Measurements from ENCODE around the gene REP15. TPM values are rescaled to one million over a fixed set of nuclear protein-coding genes. Genes with fewer than 3 reads are reported as not detected.
"Not testable (repeated sequence)": the region's sequence is repeated elsewhere in the genome, so short reads cannot be mapped to it uniquely, and the experiment has no call there.

Gene REP15
- polyA plus RNA-seq, 1 of the 3 experiments (the other 2 are of a cell fraction), result 0.84 TPM

GRCh38 chr12:27733791-27734190 lies 37.5 kb downstream of the REP15 start:
- H3K4me1 ChIP-seq (ENCODE audit: control insufficient read depth in 1 of 2, insufficient read depth in 2 of 2, low read depth in 1 of 2, low read length in 1 of 2), result peaks cover 0 to 7% of the 10 kb centered on the region in 2 experiments; a peak in 2 of 4 replicates
- no peak for DNase-seq
- no peak overlapping the region for H3K27ac ChIP-seq (ENCODE audit: low read depth in 2 of 2, low read length in 1 of 2)
- no peaks in the 10 kb centered on the region for H4K20me1 ChIP-seq (ENCODE audit: insufficient read depth)
- no peaks in the 10 kb centered on the region for H3K9me3 ChIP-seq
- peaks cover 52 to 64% of the 10 kb centered on the region in 2 experiments for H3K36me3 ChIP-seq (replicated peaks in 1 of 2; ENCODE audit: control insufficient read depth in 1 of 2, insufficient read depth in 2 of 2, low read length in 1 of 2)
- no peak overlapping the region for H3K4me2 ChIP-seq
- no peak overlapping the region for H2AFZ ChIP-seq (ENCODE audit: low read depth)
- H3K4me3 ChIP-seq (ENCODE audit: low read depth in 2 of 2, low read length in 1 of 2), result no peak overlapping the region
- peaks cover 11% of the 10 kb centered on the region; the same call in 1 of the 2 replicates for H3K79me2 ChIP-seq (ENCODE audit: insufficient read depth)
- TF ChIP-seq USF1 (IDR thresholded peaks at IDR 0.05; ENCODE audit: borderline replicate concordance, low read depth) (no peak), SIN3A (IDR thresholded peaks at IDR 0.05; ENCODE audit: borderline replicate concordance, low read depth, low read length) (no peak), FOXM1 (IDR thresholded peaks at IDR 0.05; ENCODE audit: low read depth) (no peak), TCF12 (IDR thresholded peaks at IDR 0.05) (no peak), EP300 (IDR thresholded peaks at IDR 0.05; ENCODE audit: borderline replicate concordance in 1 of 2, low read depth in 1 of 2, low read length in 1 of 2) (no peak), USF2 (IDR thresholded peaks at IDR 0.05; ENCODE audit: borderline replicate concordance, low read depth, low read length) (no peak), NFIC (IDR thresholded peaks at IDR 0.05; ENCODE audit: borderline replicate concordance) (no peak), TEAD4 (IDR thresholded peaks at IDR 0.05; ENCODE audit: borderline replicate concordance, insufficient read depth) (no peak), FOXJ3 (CRISPR knock-in tag; IDR thresholded peaks at IDR 0.05) (no peak)
- WGBS (ENCODE audit: low lambda C conversion rate), result 98% methylated on average over 1 of the region's 1 CpG
- H3K9me2 ChIP-seq, result no peaks in the 10 kb centered on the region
- H3F3A ChIP-seq (replicated peaks; ENCODE audit: insufficient read depth), result peaks cover 5% of the 10 kb centered on the region
- H3K9ac ChIP-seq, result no peak overlapping the region
- CTCF ChIA-PET, result interaction anchor here (0.6 to 10.9 kb wide), 28 partner anchors 8 to 1139 kb away, joined by 3 to 92 read pairs (median 3); no protein-coding TSS in a partner anchor
- no peaks in the 10 kb centered on the region for H3K27me3 ChIP-seq (ENCODE audit: insufficient read depth)
- POLR2A ChIA-PET, result no interaction called here

GRCh38 chr12:27734321-27734720 lies 38.1 kb downstream of the REP15 start:
- DNase-seq; H4K20me1 ChIP-seq (ENCODE audit: insufficient read depth); H3K9me2 ChIP-seq; H3K27me3 ChIP-seq (ENCODE audit: insufficient read depth); H2AFZ ChIP-seq (ENCODE audit: low read depth); H3K9me3 ChIP-seq; POLR2A ChIA-PET; H3K9ac ChIP-seq; H3K4me3 ChIP-seq (ENCODE audit: low read depth in 2 of 2, low read length in 1 of 2); H3K4me1 ChIP-seq (ENCODE audit: control insufficient read depth in 1 of 2, insufficient read depth in 2 of 2, low read depth in 1 of 2, low read length in 1 of 2); H3F3A ChIP-seq (replicated peaks; ENCODE audit: insufficient read depth); H3K4me2 ChIP-seq: not testable (repeated sequence)
- Histone ChIP-seq H3K27ac (ENCODE audit: low read depth in 2 of 2, low read length in 1 of 2) (peak overlapping the region in 1 of 2 experiments; percentile 64; a peak in 1 of 4 replicates), H3K36me3 (replicated peaks in 1 of 2; ENCODE audit: control insufficient read depth in 1 of 2, insufficient read depth in 2 of 2, low read length in 1 of 2) (peaks cover 51 to 69% of the 10 kb centered on the region in 2 experiments), H3K79me2 (ENCODE audit: insufficient read depth) (peaks cover 11% of the 10 kb centered on the region; the same call in 1 of the 2 replicates)
- WGBS (ENCODE audit: low lambda C conversion rate), result 91% methylated on average over 9 of the region's 9 CpGs
- CTCF ChIA-PET, result interaction anchor here (0.8 to 10.9 kb wide), 11 partner anchors 17 to 1138 kb away, joined by 3 to 92 read pairs (median 3); no protein-coding TSS in a partner anchor

GRCh38 chr12:27743601-27744000 lies 47.4 kb downstream of the REP15 start:
- no peak overlapping the region for H2AFZ ChIP-seq (ENCODE audit: low read depth)
- POLR2A ChIA-PET, result no interaction called here
- no peaks in the 10 kb centered on the region for H3F3A ChIP-seq (replicated peaks; ENCODE audit: insufficient read depth)
- DNase-seq, result no peak
- H3K27ac ChIP-seq (ENCODE audit: low read depth in 2 of 2, low read length in 1 of 2), result no peak overlapping the region
- no peak overlapping the region for H3K4me3 ChIP-seq (ENCODE audit: low read depth in 2 of 2, low read length in 1 of 2)
- H3K4me1 ChIP-seq (ENCODE audit: control insufficient read depth in 1 of 2, insufficient read depth in 2 of 2, low read depth in 1 of 2, low read length in 1 of 2), result 0 out of 4 replicates have a peak, but pooled peaks cover 0 to 9% of the 10 kb centered on the region in 2 experiments
- CTCF ChIA-PET, result no interaction called here
- H4K20me1 ChIP-seq (ENCODE audit: insufficient read depth), result no peaks in the 10 kb centered on the region
- no peaks in the 10 kb centered on the region for H3K9me3 ChIP-seq
- peaks cover 5% of the 10 kb centered on the region; the same call in 1 of the 2 replicates for H3K79me2 ChIP-seq (ENCODE audit: insufficient read depth)
- WGBS (ENCODE audit: low lambda C conversion rate), result 95% methylated on average over 5 of the region's 5 CpGs
- no peak overlapping the region for H3K9ac ChIP-seq
- no peaks in the 10 kb centered on the region for H3K27me3 ChIP-seq (ENCODE audit: insufficient read depth)
- peaks cover 27 to 57% of the 10 kb centered on the region in 2 experiments for H3K36me3 ChIP-seq (replicated peaks in 1 of 2; ENCODE audit: control insufficient read depth in 1 of 2, insufficient read depth in 2 of 2, low read length in 1 of 2)
- TF ChIP-seq SMC3 (IDR thresholded peaks at IDR 0.05; ENCODE audit: low read depth, low read length) (no peak), RXRA (IDR thresholded peaks at IDR 0.05; ENCODE audit: borderline replicate concordance, low read depth) (no peak), ZBTB33 (IDR thresholded peaks at IDR 0.05; ENCODE audit: borderline replicate concordance, low read depth) (no peak), FOXM1 (IDR thresholded peaks at IDR 0.05; ENCODE audit: low read depth) (no peak), ELF1 (IDR thresholded peaks at IDR 0.05) (no peak), SIN3A (IDR thresholded peaks at IDR 0.05; ENCODE audit: borderline replicate concordance, low read depth, low read length) (no peak), TAF1 (IDR thresholded peaks at IDR 0.05; ENCODE audit: borderline replicate concordance, low read depth, low read length) (no peak), CTCF (IDR thresholded peaks at IDR 0.05) (no peak), RAD21 (IDR thresholded peaks at IDR 0.05; ENCODE audit: low read length) (no peak)
- no peak overlapping the region for H3K4me2 ChIP-seq
- H3K9me2 ChIP-seq, result no peaks in the 10 kb centered on the region

Measured in SK-N-SH (cell line).